WTC11 (cell line): ENCODE results near the gene ARHGAP45. TPM values are rescaled to one million over a fixed set of nuclear protein-coding genes. Genes with fewer than 3 reads are reported as not detected.

Experiments used
- ATAC-seq: fragments of 200-7000 bp; cut with Tn5 transposase; 2 replicates; pipeline ENCODE4 v1.10.0; 2021; ENCODE audit warnings: mild to moderate bottlenecking, moderate library complexity
- CTCF ChIA-PET: fragments of 300-600 bp; sonication (Branson Sonifier 250); formaldehyde crosslinking; loops from one replicate; lab custom pipeline; 2021; ENCODE audit warnings: antibody characterized with exemption; lab: Charles Lee
- POLR2A ChIA-PET: fragments of 350-600 bp; sonication (Branson Sonifier 250); formaldehyde crosslinking; loops from one replicate; lab custom pipeline; 2021; ENCODE audit warnings: antibody characterized with exemption; lab: Charles Lee
- DNase-seq: peaks from one replicate; pipeline ENCODE4 v3.0.0; 2021; ENCODE audit warnings: low spot score
- H3K27ac Mint-ChIP-seq: 2 replicates; pipeline ENCODE4 v1.8.0; 2021; ENCODE audit warnings: mixed read lengths
- H3K27me3 Mint-ChIP-seq: 2 replicates; pipeline ENCODE4 v1.8.0; 2021; ENCODE audit warnings: low read depth, mild to moderate bottlenecking, moderate library complexity, mixed read lengths
- H3K36me3 Mint-ChIP-seq: 2 replicates; pipeline ENCODE4 v1.8.0; 2021; ENCODE audit warnings: mixed read lengths
- H3K4me1 Mint-ChIP-seq: 2 replicates; pipeline ENCODE4 v1.8.0; 2022; ENCODE audit warnings: mixed read lengths
- H3K4me3 Mint-ChIP-seq: 2 replicates; pipeline ENCODE4 v1.8.0; 2021; ENCODE audit warnings: mild to moderate bottlenecking, moderate library complexity, mixed read lengths
- H3K9me3 Mint-ChIP-seq: 2 replicates; pipeline ENCODE4 v1.8.0; 2021; ENCODE audit warnings: mixed read lengths
- CBFB ChIP-seq: sonication (generic); formaldehyde crosslinking; IDR thresholded peaks from 2 replicates; pipeline ENCODE4 v1.8.1; 2022; ENCODE audit warnings: mild to moderate bottlenecking, low read depth, missing genetic modification reagents
- CREM ChIP-seq: sonication (generic); formaldehyde crosslinking; IDR thresholded peaks from 2 replicates; pipeline ENCODE4 v1.8.1; 2022; ENCODE audit warnings: mild to moderate bottlenecking, missing genetic modification reagents, moderate library complexity
- FOXP1 ChIP-seq: sonication (generic); formaldehyde crosslinking; IDR thresholded peaks from 2 replicates; pipeline ENCODE4 v1.8.0; 2022; ENCODE audit warnings: missing genetic modification reagents, mild to moderate bottlenecking, moderate library complexity, borderline replicate concordance
- GABPB1 ChIP-seq: sonication (generic); formaldehyde crosslinking; IDR thresholded peaks from 2 replicates; pipeline ENCODE4 v1.8.1; 2023; ENCODE audit warnings: mild to moderate bottlenecking, missing genetic modification reagents
- HMGA2 ChIP-seq: fragments of 250-450 bp; sonication (Bioruptor Pico); IDR thresholded peaks from 2 replicates; pipeline ENCODE4 v1.4.0; 2021; ENCODE audit warnings: mild to moderate bottlenecking, moderate library complexity
- JUN ChIP-seq: sonication (generic); formaldehyde crosslinking; IDR thresholded peaks from 2 replicates; pipeline ENCODE4 v1.8.0; 2023; ENCODE audit warnings: mild to moderate bottlenecking, missing genetic modification reagents
- KAT7 ChIP-seq: sonication (generic); formaldehyde crosslinking; IDR thresholded peaks from 2 replicates; pipeline ENCODE4 v1.8.1; 2023; ENCODE audit warnings: missing genetic modification reagents, mild to moderate bottlenecking, borderline replicate concordance
- NFE2L1 ChIP-seq: sonication (generic); formaldehyde crosslinking; IDR thresholded peaks from 2 replicates; pipeline ENCODE4 v1.8.1; 2023; ENCODE audit warnings: missing genetic modification reagents
- NR1H2 ChIP-seq: sonication (generic); formaldehyde crosslinking; IDR thresholded peaks from 2 replicates; pipeline ENCODE4 v1.9.0; 2021; ENCODE audit warnings: mild to moderate bottlenecking, moderate library complexity, missing genetic modification reagents
- NR2C2 ChIP-seq: sonication (generic); formaldehyde crosslinking; IDR thresholded peaks from 2 replicates; pipeline ENCODE4 v1.8.0; 2022; ENCODE audit warnings: mild to moderate bottlenecking, missing genetic modification reagents
- NR3C1 ChIP-seq: sonication (generic); formaldehyde crosslinking; conservative IDR thresholded peaks from 2 replicates; pipeline ENCODE4 v1.8.1; 2023; ENCODE audit warnings: low read depth, mild to moderate bottlenecking, missing genetic modification reagents
- SMAD4 ChIP-seq: sonication (generic); formaldehyde crosslinking; IDR thresholded peaks from 2 replicates; pipeline ENCODE4 v1.8.0; 2022; ENCODE audit warnings: mild to moderate bottlenecking, missing genetic modification reagents
- SP1 ChIP-seq: sonication (generic); formaldehyde crosslinking; conservative IDR thresholded peaks from 2 replicates; pipeline ENCODE4 v1.8.1; 2022; ENCODE audit warnings: missing genetic modification reagents
- ZNF232 ChIP-seq: sonication (generic); formaldehyde crosslinking; IDR thresholded peaks from 2 replicates; pipeline ENCODE4 v1.8.0; 2022; ENCODE audit warnings: mild to moderate bottlenecking, missing genetic modification reagents
- total RNA-seq: library from RNA; stranded (reverse); gene quantifications from 3 replicates; pipeline ENCODE4 v1.2.3, GENCODE V29; 2021
- TF ChIP-seq, protein P1 (sequence below): sonication (generic); formaldehyde crosslinking; IDR thresholded peaks from 2 replicates; pipeline ENCODE4 v1.8.1; 2023; ENCODE audit warnings: mild to moderate bottlenecking, missing genetic modification reagents, borderline replicate concordance
- TF ChIP-seq, protein P2 (sequence below): fragments of 250-450 bp; sonication (Bioruptor Pico); IDR thresholded peaks from 2 replicates; pipeline ENCODE4 v1.9.0; 2021; ENCODE audit warnings: mild to moderate bottlenecking
- TF ChIP-seq, protein P3 (sequence below): fragments of 250-450 bp; sonication (Bioruptor Pico); IDR thresholded peaks from 2 replicates; pipeline ENCODE4 v1.8.0; 2021; ENCODE audit warnings: mild to moderate bottlenecking
- TF ChIP-seq, protein P4 (sequence below): sonication (generic); formaldehyde crosslinking; IDR thresholded peaks from 2 replicates; pipeline ENCODE4 v1.8.0; 2022; ENCODE audit warnings: mild to moderate bottlenecking, missing genetic modification reagents
- TF ChIP-seq, protein P5 (sequence below): fragments of 250-450 bp; sonication (Bioruptor Pico); IDR thresholded peaks from 2 replicates; pipeline ENCODE4 v1.9.0; 2021; ENCODE audit warnings: mild to moderate bottlenecking
- TF ChIP-seq, protein P6 (sequence below): sonication (generic); formaldehyde crosslinking; IDR thresholded peaks from 2 replicates; pipeline ENCODE4 v1.8.1; 2022; ENCODE audit warnings: mild to moderate bottlenecking, moderate library complexity, missing genetic modification reagents

ARHGAP45 gene
- total RNA-seq, 1 experiment from 2014 or later, result 40.9 TPM

DNA sequence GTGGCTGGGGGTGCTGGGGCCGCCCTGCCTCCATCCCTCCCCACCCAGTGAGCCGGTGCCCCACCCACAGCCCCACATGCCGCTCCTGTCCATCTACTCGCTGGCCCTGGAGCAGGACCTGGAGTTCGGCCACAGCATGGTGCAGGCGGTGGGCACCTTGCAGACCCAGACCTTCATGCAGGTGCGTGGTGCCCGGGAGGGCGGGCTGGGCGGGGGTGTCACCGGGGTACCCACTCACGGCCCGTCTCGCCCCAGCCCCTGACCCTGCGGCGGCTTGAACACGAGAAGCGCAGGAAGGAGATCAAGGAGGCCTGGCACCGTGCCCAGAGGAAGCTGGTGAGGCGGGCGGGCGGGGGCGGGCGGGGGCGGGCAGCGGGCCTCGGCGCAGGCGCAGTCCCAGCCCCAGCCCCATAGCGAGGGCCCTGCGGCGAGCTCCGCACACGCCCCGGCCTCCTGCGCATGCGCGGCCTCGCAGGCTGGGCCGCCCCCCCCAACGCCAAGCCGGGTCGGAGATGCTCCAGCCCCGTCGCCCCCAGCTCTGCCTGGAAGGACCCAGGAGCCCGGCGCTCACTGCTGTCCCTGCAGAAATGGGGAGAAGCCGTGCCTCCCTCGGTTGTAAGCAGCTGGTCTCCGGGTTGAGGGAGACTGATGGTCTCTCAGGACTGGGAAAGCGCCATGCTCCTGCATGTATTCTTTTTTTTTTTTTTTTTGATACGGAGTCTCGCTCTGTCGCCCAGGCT lies 7.7 kb downstream of the ARHGAP45 start:
- H3K4me1 Mint-ChIP-seq, result peaks cover 2% of the 10 kb centered on the region
- no peaks in the 10 kb centered on the region for H3K9me3 Mint-ChIP-seq
- ChIA-PET CTCF (interaction anchor here (1.4 to 1.6 kb wide), 2 partner anchors 10 to 170 kb away, joined by 4 to 6 read pairs; no protein-coding TSS in a partner anchor), POLR2A (interaction anchor here (0.5 to 1.1 kb wide), 3 partner anchors 10 to 315 kb away, joined by 3 to 4 read pairs (median 3); no protein-coding TSS in a partner anchor)
- peaks cover 12% of the 10 kb centered on the region for H3K27me3 Mint-ChIP-seq
- no peak for DNase-seq
- peaks cover 9% of the 10 kb centered on the region for H3K36me3 Mint-ChIP-seq
- no peak overlapping the region for H3K4me3 Mint-ChIP-seq
- TF ChIP-seq NR3C1 (CRISPR knock-in tag), result no peak
- TF ChIP-seq, protein P1, sequence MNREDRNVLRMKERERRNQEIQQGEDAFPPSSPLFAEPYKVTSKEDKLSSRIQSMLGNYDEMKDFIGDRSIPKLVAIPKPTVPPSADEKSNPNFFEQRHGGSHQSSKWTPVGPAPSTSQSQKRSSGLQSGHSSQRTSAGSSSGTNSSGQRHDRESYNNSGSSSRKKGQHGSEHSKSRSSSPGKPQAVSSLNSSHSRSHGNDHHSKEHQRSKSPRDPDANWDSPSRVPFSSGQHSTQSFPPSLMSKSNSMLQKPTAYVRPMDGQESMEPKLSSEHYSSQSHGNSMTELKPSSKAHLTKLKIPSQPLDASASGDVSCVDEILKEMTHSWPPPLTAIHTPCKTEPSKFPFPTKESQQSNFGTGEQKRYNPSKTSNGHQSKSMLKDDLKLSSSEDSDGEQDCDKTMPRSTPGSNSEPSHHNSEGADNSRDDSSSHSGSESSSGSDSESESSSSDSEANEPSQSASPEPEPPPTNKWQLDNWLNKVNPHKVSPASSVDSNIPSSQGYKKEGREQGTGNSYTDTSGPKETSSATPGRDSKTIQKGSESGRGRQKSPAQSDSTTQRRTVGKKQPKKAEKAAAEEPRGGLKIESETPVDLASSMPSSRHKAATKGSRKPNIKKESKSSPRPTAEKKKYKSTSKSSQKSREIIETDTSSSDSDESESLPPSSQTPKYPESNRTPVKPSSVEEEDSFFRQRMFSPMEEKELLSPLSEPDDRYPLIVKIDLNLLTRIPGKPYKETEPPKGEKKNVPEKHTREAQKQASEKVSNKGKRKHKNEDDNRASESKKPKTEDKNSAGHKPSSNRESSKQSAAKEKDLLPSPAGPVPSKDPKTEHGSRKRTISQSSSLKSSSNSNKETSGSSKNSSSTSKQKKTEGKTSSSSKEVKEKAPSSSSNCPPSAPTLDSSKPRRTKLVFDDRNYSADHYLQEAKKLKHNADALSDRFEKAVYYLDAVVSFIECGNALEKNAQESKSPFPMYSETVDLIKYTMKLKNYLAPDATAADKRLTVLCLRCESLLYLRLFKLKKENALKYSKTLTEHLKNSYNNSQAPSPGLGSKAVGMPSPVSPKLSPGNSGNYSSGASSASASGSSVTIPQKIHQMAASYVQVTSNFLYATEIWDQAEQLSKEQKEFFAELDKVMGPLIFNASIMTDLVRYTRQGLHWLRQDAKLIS, result no peak
- TF ChIP-seq JUN (CRISPR knock-in tag), result no peak
- no peak for TF ChIP-seq KAT7 (CRISPR knock-in tag)
- TF ChIP-seq HMGA2 (CRISPR knock-in tag), result no peak
- TF ChIP-seq, protein P2, sequence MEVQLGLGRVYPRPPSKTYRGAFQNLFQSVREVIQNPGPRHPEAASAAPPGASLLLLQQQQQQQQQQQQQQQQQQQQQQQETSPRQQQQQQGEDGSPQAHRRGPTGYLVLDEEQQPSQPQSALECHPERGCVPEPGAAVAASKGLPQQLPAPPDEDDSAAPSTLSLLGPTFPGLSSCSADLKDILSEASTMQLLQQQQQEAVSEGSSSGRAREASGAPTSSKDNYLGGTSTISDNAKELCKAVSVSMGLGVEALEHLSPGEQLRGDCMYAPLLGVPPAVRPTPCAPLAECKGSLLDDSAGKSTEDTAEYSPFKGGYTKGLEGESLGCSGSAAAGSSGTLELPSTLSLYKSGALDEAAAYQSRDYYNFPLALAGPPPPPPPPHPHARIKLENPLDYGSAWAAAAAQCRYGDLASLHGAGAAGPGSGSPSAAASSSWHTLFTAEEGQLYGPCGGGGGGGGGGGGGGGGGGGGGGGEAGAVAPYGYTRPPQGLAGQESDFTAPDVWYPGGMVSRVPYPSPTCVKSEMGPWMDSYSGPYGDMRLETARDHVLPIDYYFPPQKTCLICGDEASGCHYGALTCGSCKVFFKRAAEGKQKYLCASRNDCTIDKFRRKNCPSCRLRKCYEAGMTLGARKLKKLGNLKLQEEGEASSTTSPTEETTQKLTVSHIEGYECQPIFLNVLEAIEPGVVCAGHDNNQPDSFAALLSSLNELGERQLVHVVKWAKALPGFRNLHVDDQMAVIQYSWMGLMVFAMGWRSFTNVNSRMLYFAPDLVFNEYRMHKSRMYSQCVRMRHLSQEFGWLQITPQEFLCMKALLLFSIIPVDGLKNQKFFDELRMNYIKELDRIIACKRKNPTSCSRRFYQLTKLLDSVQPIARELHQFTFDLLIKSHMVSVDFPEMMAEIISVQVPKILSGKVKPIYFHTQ (CRISPR knock-in tag), result no peak
- TF ChIP-seq NR1H2, result no peak
- no peak for ATAC-seq
- no peak overlapping the region for H3K27ac Mint-ChIP-seq

DNA sequence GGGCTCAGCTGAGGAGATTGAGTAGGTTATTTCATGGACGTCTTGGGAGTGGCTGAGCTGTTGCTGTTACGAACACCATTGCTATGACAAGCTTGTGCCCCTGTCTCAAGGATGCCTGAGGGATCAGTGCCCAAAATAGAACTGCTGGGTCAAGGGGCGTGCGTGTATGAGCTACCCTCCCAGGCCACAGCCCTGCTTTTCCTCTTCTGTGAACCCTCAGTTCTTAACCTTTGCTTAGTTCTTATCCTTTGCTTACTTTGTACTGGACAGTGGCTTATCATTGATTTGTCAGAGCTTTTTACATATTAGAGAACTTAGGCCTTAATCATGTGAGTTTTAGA lies 9.0 kb downstream of the ARHGAP45 start:
- H3K4me3 Mint-ChIP-seq, result no peak overlapping the region
- ATAC-seq (no peak), DNase-seq (no peak)
- ChIA-PET POLR2A (interaction anchor here (1.1 kb wide), 1 partner anchor 11 kb away, joined by 3 read pairs; no protein-coding TSS in a partner anchor), CTCF (interaction anchor here (1.1 to 1.6 kb wide), 2 partner anchors 10 to 11 kb away, joined by 8 to 12 read pairs; partner anchors contain the start of gene ARHGAP45)
- no peak for TF ChIP-seq SMAD4 (CRISPR knock-in tag)
- TF ChIP-seq, protein P3, sequence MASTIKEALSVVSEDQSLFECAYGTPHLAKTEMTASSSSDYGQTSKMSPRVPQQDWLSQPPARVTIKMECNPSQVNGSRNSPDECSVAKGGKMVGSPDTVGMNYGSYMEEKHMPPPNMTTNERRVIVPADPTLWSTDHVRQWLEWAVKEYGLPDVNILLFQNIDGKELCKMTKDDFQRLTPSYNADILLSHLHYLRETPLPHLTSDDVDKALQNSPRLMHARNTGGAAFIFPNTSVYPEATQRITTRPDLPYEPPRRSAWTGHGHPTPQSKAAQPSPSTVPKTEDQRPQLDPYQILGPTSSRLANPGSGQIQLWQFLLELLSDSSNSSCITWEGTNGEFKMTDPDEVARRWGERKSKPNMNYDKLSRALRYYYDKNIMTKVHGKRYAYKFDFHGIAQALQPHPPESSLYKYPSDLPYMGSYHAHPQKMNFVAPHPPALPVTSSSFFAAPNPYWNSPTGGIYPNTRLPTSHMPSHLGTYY, result no peak
- TF ChIP-seq, protein P4, sequence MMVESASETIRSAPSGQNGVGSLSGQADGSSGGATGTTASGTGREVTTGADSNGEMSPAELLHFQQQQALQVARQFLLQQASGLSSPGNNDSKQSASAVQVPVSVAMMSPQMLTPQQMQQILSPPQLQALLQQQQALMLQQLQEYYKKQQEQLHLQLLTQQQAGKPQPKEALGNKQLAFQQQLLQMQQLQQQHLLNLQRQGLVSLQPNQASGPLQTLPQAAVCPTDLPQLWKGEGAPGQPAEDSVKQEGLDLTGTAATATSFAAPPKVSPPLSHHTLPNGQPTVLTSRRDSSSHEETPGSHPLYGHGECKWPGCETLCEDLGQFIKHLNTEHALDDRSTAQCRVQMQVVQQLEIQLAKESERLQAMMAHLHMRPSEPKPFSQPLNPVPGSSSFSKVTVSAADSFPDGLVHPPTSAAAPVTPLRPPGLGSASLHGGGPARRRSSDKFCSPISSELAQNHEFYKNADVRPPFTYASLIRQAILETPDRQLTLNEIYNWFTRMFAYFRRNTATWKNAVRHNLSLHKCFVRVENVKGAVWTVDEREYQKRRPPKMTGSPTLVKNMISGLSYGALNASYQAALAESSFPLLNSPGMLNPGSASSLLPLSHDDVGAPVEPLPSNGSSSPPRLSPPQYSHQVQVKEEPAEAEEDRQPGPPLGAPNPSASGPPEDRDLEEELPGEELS (CRISPR knock-in tag), result no peak
- TF ChIP-seq CREM (CRISPR knock-in tag), result no peak
- no peak for TF ChIP-seq CBFB
- TF ChIP-seq SP1 (CRISPR knock-in tag), result no peak
- no peak for TF ChIP-seq GABPB1
- TF ChIP-seq, protein P5, sequence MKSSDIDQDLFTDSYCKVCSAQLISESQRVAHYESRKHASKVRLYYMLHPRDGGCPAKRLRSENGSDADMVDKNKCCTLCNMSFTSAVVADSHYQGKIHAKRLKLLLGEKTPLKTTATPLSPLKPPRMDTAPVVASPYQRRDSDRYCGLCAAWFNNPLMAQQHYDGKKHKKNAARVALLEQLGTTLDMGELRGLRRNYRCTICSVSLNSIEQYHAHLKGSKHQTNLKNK (CRISPR knock-in tag), result no peak
- TF ChIP-seq NR2C2 (CRISPR knock-in tag), result no peak
- TF ChIP-seq ZNF232 (CRISPR knock-in tag), result no peak
- TF ChIP-seq HMGA2 (CRISPR knock-in tag), result no peak
- no peak for TF ChIP-seq FOXP1 (CRISPR knock-in tag)
- TF ChIP-seq, protein P6, sequence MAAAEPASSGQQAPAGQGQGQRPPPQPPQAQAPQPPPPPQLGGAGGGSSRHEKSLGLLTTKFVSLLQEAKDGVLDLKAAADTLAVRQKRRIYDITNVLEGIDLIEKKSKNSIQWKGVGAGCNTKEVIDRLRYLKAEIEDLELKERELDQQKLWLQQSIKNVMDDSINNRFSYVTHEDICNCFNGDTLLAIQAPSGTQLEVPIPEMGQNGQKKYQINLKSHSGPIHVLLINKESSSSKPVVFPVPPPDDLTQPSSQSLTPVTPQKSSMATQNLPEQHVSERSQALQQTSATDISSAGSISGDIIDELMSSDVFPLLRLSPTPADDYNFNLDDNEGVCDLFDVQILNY (CRISPR knock-in tag), result no peak
- TF ChIP-seq NFE2L1 (CRISPR knock-in tag), result no peak
- H3K27ac Mint-ChIP-seq, result no peak overlapping the region
- H3K4me1 Mint-ChIP-seq, result peaks cover 2% of the 10 kb centered on the region
- H3K27me3 Mint-ChIP-seq, result peaks cover 4% of the 10 kb centered on the region
- no peaks in the 10 kb centered on the region for H3K9me3 Mint-ChIP-seq
- peaks cover 9% of the 10 kb centered on the region for H3K36me3 Mint-ChIP-seq
